ENCODE measurements around the gene SH3RF3. TPM values are rescaled to one million over a fixed set of nuclear protein-coding genes. Genes with fewer than 3 reads are reported as not detected.

SH3RF3 gene
- total RNA-seq, 1 donor from 2014 or later = 59.5 TPM

- TF ChIP-seq CTCF (IDR thresholded peaks at IDR 0.05) = no peak
- peaks cover 42% of the 10 kb centered on the region for H3K36me3 Mint-ChIP-seq (ENCODE audit: low read depth)
- H3K27me3 Mint-ChIP-seq (ENCODE audit: low read depth) = no peaks in the 10 kb centered on the region
- H3K4me1 Mint-ChIP-seq (ENCODE audit: low read depth) = peaks cover 32% of the 10 kb centered on the region
- no peaks in the 10 kb centered on the region for H3K9me3 Mint-ChIP-seq (ENCODE audit: low read depth)
- H3K4me3 Mint-ChIP-seq (ENCODE audit: unreplicated experiment) = no peak overlapping the region
- peak overlapping the region; percentile 51 for H3K27ac Mint-ChIP-seq (ENCODE audit: unreplicated experiment)
- DNase-seq (ENCODE audit: low spot score) = peak; percentile 6
Measured at GRCh38 chr2:109421642-109422041, 292.6 kb downstream of the SH3RF3 start.

- peak overlapping the region; percentile 51 for H3K27ac Mint-ChIP-seq (ENCODE audit: unreplicated experiment)
- no peak for TF ChIP-seq CTCF (IDR thresholded peaks at IDR 0.05)
- H3K36me3 Mint-ChIP-seq (ENCODE audit: low read depth) = peaks cover 40% of the 10 kb centered on the region
- no peaks in the 10 kb centered on the region for H3K9me3 Mint-ChIP-seq (ENCODE audit: low read depth)
- no peaks in the 10 kb centered on the region for H3K27me3 Mint-ChIP-seq (ENCODE audit: low read depth)
- peaks cover 29% of the 10 kb centered on the region for H3K4me1 Mint-ChIP-seq (ENCODE audit: low read depth)
- peak; percentile 63 for DNase-seq (ENCODE audit: low spot score)
- H3K4me3 Mint-ChIP-seq (ENCODE audit: unreplicated experiment) = no peak overlapping the region
Measured at GRCh38 chr2:109422071-109422757, 293.2 kb downstream of the SH3RF3 start.

GRCh38 chr2:109422758-109423500 is 293.9 kb downstream of the SH3RF3 start:
- peak; percentile 67 for DNase-seq (ENCODE audit: low spot score)
- Mint-ChIP-seq H3K36me3 (ENCODE audit: low read depth) (peaks cover 38% of the 10 kb centered on the region), H3K4me1 (ENCODE audit: low read depth) (peaks cover 29% of the 10 kb centered on the region), H3K27ac (ENCODE audit: unreplicated experiment) (no peak overlapping the region), H3K4me3 (ENCODE audit: unreplicated experiment) (no peak overlapping the region), H3K27me3 (ENCODE audit: low read depth) (no peaks in the 10 kb centered on the region), H3K9me3 (ENCODE audit: low read depth) (no peaks in the 10 kb centered on the region)
- TF ChIP-seq CTCF (IDR thresholded peaks at IDR 0.05) = no peak

GRCh38 chr2:109423556-109424359 is 294.8 kb downstream of the SH3RF3 start:
- Mint-ChIP-seq H3K4me1 (ENCODE audit: low read depth) (peaks cover 31% of the 10 kb centered on the region), H3K27ac (ENCODE audit: unreplicated experiment) (no peak overlapping the region), H3K9me3 (ENCODE audit: low read depth) (no peaks in the 10 kb centered on the region), H3K36me3 (ENCODE audit: low read depth) (peaks cover 43% of the 10 kb centered on the region), H3K4me3 (ENCODE audit: unreplicated experiment) (no peak overlapping the region), H3K27me3 (ENCODE audit: low read depth) (no peaks in the 10 kb centered on the region)
- peak; percentile 65 for DNase-seq (ENCODE audit: low spot score)
- TF ChIP-seq CTCF (IDR thresholded peaks at IDR 0.05) = no peak

GRCh38 chr2:109425411-109425810 is 296.4 kb downstream of the SH3RF3 start:
- no peaks in the 10 kb centered on the region for H3K9me3 Mint-ChIP-seq (ENCODE audit: low read depth)
- H3K4me3 Mint-ChIP-seq (ENCODE audit: unreplicated experiment) = no peak overlapping the region
- peaks cover 40% of the 10 kb centered on the region for H3K36me3 Mint-ChIP-seq (ENCODE audit: low read depth)
- no peak for TF ChIP-seq CTCF (IDR thresholded peaks at IDR 0.05)
- DNase-seq (ENCODE audit: low spot score) = no peak
- H3K27me3 Mint-ChIP-seq (ENCODE audit: low read depth) = no peaks in the 10 kb centered on the region
- no peak overlapping the region for H3K27ac Mint-ChIP-seq (ENCODE audit: unreplicated experiment)
- peaks cover 28% of the 10 kb centered on the region for H3K4me1 Mint-ChIP-seq (ENCODE audit: low read depth)

All from chondrocyte (in vitro differentiated cells).